SK-N-SH (cell line): Measurements from ENCODE around the gene VGF. TPM values are rescaled to one million over a fixed set of nuclear protein-coding genes. Genes with fewer than 3 reads are reported as not detected.

Experiments used
- CTCF ChIA-PET: fragments of 300-600, 350-600 bp; formaldehyde crosslinking; extraction: SDS; loops from one replicate; lab custom pipeline; 2021; lab: Yijun Ruan, JAX
- POLR2A ChIA-PET: fragments of 350-600 bp; sonication (Branson Sonifier 250); formaldehyde crosslinking; extraction: SDS; loops from one replicate; lab custom pipeline; 2020; ENCODE audit warnings: antibody characterized with exemption, inconsistent platforms; lab: Yijun Ruan, JAX
- DNase-seq: peaks from one replicate; pipeline ENCODE4 v3.0.0; 2012
- H2AFZ ChIP-seq: fragments of 200-600 bp; sonication (generic); 2 replicates; pipeline ENCODE4 v1.8.1; 2016; ENCODE audit warnings: antibody characterized with exemption, mild to moderate bottlenecking, low read depth
- H3F3A ChIP-seq: fragments of 200-600 bp; sonication (generic); replicated peaks from 2 replicates; pipeline ENCODE3; 2016; ENCODE audit warnings: antibody characterized with exemption, mild to moderate bottlenecking; ENCODE audit not compliant: insufficient read depth
- H3K27ac ChIP-seq, 2 experiments: fragments of 200-500 bp in 1 of 2; fragments of 200-600 bp in 1 of 2; sonication (Bioruptor generic) in 1 of 2; sonication (generic), shearing (Covaris generic) in 1 of 2; 2 replicates each; pipeline versions ENCODE4 v1.5.1 to v1.6.1; 2014 to 2016; ENCODE audit warnings: low read depth in 2 of 2, inconsistent platforms in 1 of 2, low read length in 1 of 2, mild to moderate bottlenecking in 1 of 2, mixed read lengths in 1 of 2
- H3K27me3 ChIP-seq: fragments of 200-600 bp; sonication (generic), shearing (Covaris generic); 2 replicates; pipeline ENCODE4 v1.6.1; 2016; ENCODE audit warnings: mixed run types; ENCODE audit not compliant: insufficient read depth
- H3K36me3 ChIP-seq, 2 experiments: fragments of 200-500 bp in 1 of 2; fragments of 200-600 bp in 1 of 2; sonication (Bioruptor generic) in 1 of 2; sonication (generic) in 1 of 2; replicated peaks in 1 of 2; 2 replicates each; pipeline versions ENCODE3 to v1.5.1; 2014 to 2016; ENCODE audit warnings: low read length in 1 of 2, mild to moderate bottlenecking in 1 of 2; ENCODE audit not compliant: insufficient read depth in 2 of 2, control insufficient read depth in 1 of 2
- H3K4me1 ChIP-seq, 2 experiments: fragments of 200-500 bp in 1 of 2; fragments of 200-600 bp in 1 of 2; sonication (Bioruptor generic) in 1 of 2; sonication (generic), shearing (Covaris generic) in 1 of 2; 2 replicates each; pipeline versions ENCODE4 v1.5.1 to v1.6.1; 2014 to 2016; ENCODE audit warnings: low read depth in 1 of 2, low read length in 1 of 2, mixed run types in 1 of 2; ENCODE audit not compliant: insufficient read depth in 2 of 2, control insufficient read depth in 1 of 2
- H3K4me2 ChIP-seq: fragments of 200-600 bp; sonication (generic), shearing (Covaris generic); 2 replicates; pipeline ENCODE4 v1.6.1; 2017; ENCODE audit warnings: mixed run types
- H3K4me3 ChIP-seq, 2 experiments: fragments of 200-500 bp in 1 of 2; fragments of 200-600 bp in 1 of 2; sonication (Bioruptor generic) in 1 of 2; sonication (generic), shearing (Covaris generic) in 1 of 2; 2 replicates each; pipeline versions ENCODE4 v1.5.1 to v1.8.1; 2014 to 2016; ENCODE audit warnings: low read depth in 2 of 2, inconsistent platforms in 1 of 2, low read length in 1 of 2, mild to moderate bottlenecking in 1 of 2, mixed read lengths in 1 of 2, moderate library complexity in 1 of 2
- H3K79me2 ChIP-seq: fragments of 200-600 bp; sonication (generic); 2 replicates; pipeline ENCODE4 v1.8.1; 2017; ENCODE audit warnings: mild to moderate bottlenecking; ENCODE audit not compliant: insufficient read depth
- H3K9ac ChIP-seq: fragments of 200-600 bp; sonication (generic); 2 replicates; pipeline ENCODE4 v1.6.1; 2017; ENCODE audit warnings: mixed run types
- H3K9me2 ChIP-seq: fragments of 200-600 bp; sonication (generic); 2 replicates; pipeline ENCODE4 v1.6.1; 2017; ENCODE audit warnings: mixed run types
- H3K9me3 ChIP-seq: fragments of 200-600 bp; sonication (generic); 2 replicates; pipeline ENCODE4 v1.6.1; 2017; ENCODE audit warnings: mixed run types, mild to moderate bottlenecking, moderate library complexity
- H4K20me1 ChIP-seq: fragments of 200-600 bp; sonication (generic); 2 replicates; pipeline ENCODE4 v1.6.1; 2017; ENCODE audit warnings: mild to moderate bottlenecking, mixed run types; ENCODE audit not compliant: insufficient read depth
- ELF1 ChIP-seq: IDR thresholded peaks from 2 replicates; pipeline ENCODE4 v1.4.0; 2012
- FOXJ3 ChIP-seq: sonication (generic); formaldehyde crosslinking; IDR thresholded peaks from 2 replicates; pipeline ENCODE4 v1.5.1; 2020; ENCODE audit warnings: mild to moderate bottlenecking, missing genetic modification reagents
- GABPA ChIP-seq: IDR thresholded peaks from 2 replicates; pipeline ENCODE4 v1.4.0; 2012; ENCODE audit warnings: low read depth, mild to moderate bottlenecking
- GATA2 ChIP-seq: sonication (generic); formaldehyde crosslinking; IDR thresholded peaks from 2 replicates; pipeline ENCODE4 v1.5.0; 2020; ENCODE audit warnings: mild to moderate bottlenecking, missing genetic modification reagents
- JUND ChIP-seq: IDR thresholded peaks from 2 replicates; pipeline ENCODE4 v1.4.0; 2012
- MEF2A ChIP-seq: IDR thresholded peaks from 2 replicates; pipeline ENCODE4 v1.4.0; 2012; ENCODE audit warnings: low read depth, borderline replicate concordance
- NFIC ChIP-seq: IDR thresholded peaks from 2 replicates; pipeline ENCODE4 v1.4.0; 2012; ENCODE audit warnings: borderline replicate concordance
- NRF1 ChIP-seq: IDR thresholded peaks from 2 replicates; pipeline ENCODE4 v1.6.1; 2012; ENCODE audit warnings: low read depth, mild to moderate bottlenecking, low read length
- POLR2AphosphoS5 ChIP-seq: IDR thresholded peaks from 2 replicates; pipeline ENCODE4 v1.6.1; 2012; ENCODE audit warnings: low read depth, low read length
- RCOR1 ChIP-seq: fragments of 150-350 bp; IDR thresholded peaks from 2 replicates; pipeline ENCODE4 v1.6.1; 2017; ENCODE audit warnings: antibody characterized with exemption, low read length
- RFX5 ChIP-seq: IDR thresholded peaks from 2 replicates; pipeline ENCODE4 v1.6.1; 2012; ENCODE audit warnings: mild to moderate bottlenecking, improper control_type of control experiment, low read length
- RXRA ChIP-seq: IDR thresholded peaks from 2 replicates; pipeline ENCODE4 v1.4.0; 2012; ENCODE audit warnings: low read depth, mild to moderate bottlenecking, borderline replicate concordance
- SIN3A ChIP-seq: IDR thresholded peaks from 2 replicates; pipeline ENCODE4 v1.6.1; 2012; ENCODE audit warnings: low read depth, mild to moderate bottlenecking, low read length, moderate library complexity, borderline replicate concordance
- SMC3 ChIP-seq: IDR thresholded peaks from 2 replicates; pipeline ENCODE4 v1.6.1; 2012; ENCODE audit warnings: low read depth, low read length, improper control_type of control experiment
- TAF1 ChIP-seq: IDR thresholded peaks from 2 replicates; pipeline ENCODE4 v1.6.1; 2012; ENCODE audit warnings: low read depth, mild to moderate bottlenecking, low read length, moderate library complexity, borderline replicate concordance
- TCF12 ChIP-seq: IDR thresholded peaks from 2 replicates; pipeline ENCODE4 v1.4.0; 2012
- YY1 ChIP-seq: IDR thresholded peaks from 2 replicates; pipeline ENCODE4 v1.4.0; 2012; ENCODE audit warnings: low read depth, mild to moderate bottlenecking
- WGBS: methylation state at CpG from one replicate; pipeline ENCODE4 v1.1.6; 2017; ENCODE audit warnings: low lambda C conversion rate; 5-methylcytosine and 5-hydroxymethylcytosine counted together
- polyA plus RNA-seq, 3 experiments: library from polyadenylated mRNA; depleted of rRNA; stranded (reverse); fragments of >200 nt; gene quantifications; 2 replicates each; pipeline ENCODE4 v1.2.3, GENCODE V29; 2012
- TF ChIP-seq, protein P1 (sequence below): IDR thresholded peaks from 2 replicates; pipeline ENCODE4 v1.6.1; 2012; ENCODE audit warnings: mild to moderate bottlenecking, low read depth, low read length, moderate library complexity
- TF ChIP-seq, protein P2 (sequence below): fragments of 150-350 bp; IDR thresholded peaks from 2 replicates; pipeline ENCODE4 v1.6.1; 2016; ENCODE audit warnings: mild to moderate bottlenecking, low read depth, low read length
- TF ChIP-seq, protein P3 (sequence below): IDR thresholded peaks from 2 replicates; pipeline ENCODE4 v1.4.0; 2012; ENCODE audit warnings: low read depth, borderline replicate concordance
- TF ChIP-seq, protein P4 (sequence below): fragments of 200-600 bp; sonication (generic); IDR thresholded peaks from 2 replicates; pipeline ENCODE4 v1.6.1; 2017; ENCODE audit warnings: antibody characterized with exemption, mild to moderate bottlenecking, moderate library complexity
- TF ChIP-seq, protein P5 (sequence below): fragments of 150-350 bp; IDR thresholded peaks from 2 replicates; pipeline ENCODE4 v1.6.1; 2017; ENCODE audit warnings: antibody characterized with exemption, low read length, low read depth, borderline replicate concordance
- TF ChIP-seq, protein P6 (sequence below): IDR thresholded peaks from 2 replicates; pipeline ENCODE4 v1.4.0; 2012; ENCODE audit warnings: low read depth, borderline replicate concordance

Gene VGF
- polyA plus RNA-seq, 1 of the 3 experiments (the other 2 are of a cell fraction), result 54.3 TPM

DNA sequence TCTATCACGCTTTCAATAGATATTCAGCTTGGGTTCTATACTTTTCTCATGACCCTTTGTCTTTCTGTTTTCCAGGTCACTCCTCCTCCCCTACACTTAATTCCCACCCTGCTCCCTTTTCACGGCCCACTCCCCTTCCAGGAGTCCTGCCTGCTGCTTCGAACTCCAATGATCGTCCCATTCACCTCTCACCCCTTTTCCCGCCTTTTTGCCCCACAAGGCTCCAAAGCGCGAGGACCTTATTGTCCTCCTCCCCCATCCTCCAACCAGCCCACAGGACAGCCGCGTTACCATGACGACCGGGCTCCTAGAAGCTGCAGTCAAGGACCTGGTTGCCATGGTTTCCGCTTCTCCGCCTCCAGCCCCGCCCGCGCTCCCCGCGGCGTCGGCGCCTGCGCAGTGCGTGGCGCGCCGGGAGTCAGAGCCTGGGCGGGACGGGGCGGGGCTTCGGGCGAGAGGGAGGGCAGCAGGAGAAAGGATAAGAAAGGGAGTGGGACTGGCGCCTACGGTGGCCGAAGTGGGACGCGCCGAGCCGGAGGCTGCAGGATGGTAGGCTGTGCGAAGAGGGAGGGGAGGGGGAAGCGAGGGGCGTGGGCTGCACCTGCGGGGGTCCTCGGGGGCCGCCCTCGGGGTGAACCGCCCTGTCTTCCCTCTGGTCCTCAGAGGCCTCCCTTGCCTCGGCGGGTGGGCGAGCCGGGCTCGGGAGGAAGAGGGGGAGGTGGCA is 11.2 kb downstream of the VGF start, which contains the start of gene AP1S1:
Gene AP1S1, plus strand, starts transcription at position 508 of the 724 bp plus-strand sequence. Its CDS starts 39 bp downstream, at position 547.
- peak; percentile 100 for DNase-seq
- peak within 1 kb of the TSS; percentile 99 for H3K4me2 ChIP-seq
- ChIA-PET POLR2A (interaction anchor here (1.0 to 2.7 kb wide), 2 partner anchors 9 to 11 kb away, joined by 5 to 17 read pairs; partner anchors contain the start of gene VGF), CTCF (interaction anchor here (0.6 to 7.9 kb wide), 10 partner anchors 10 to 1104 kb away, joined by 3 to 116 read pairs (median 4); partner anchors contain the start of genes PLOD3 and ZNHIT1)
- WGBS, result 4% methylated on average over 47 of the region's 51 CpGs
- peaks cover 30% of the 10 kb centered on the region for H3K79me2 ChIP-seq
- H3K4me1 ChIP-seq, result peaks cover 7 to 15% of the 10 kb centered on the region in 2 experiments; a peak in 2 of 4 replicates
- H3K9me2 ChIP-seq, result no peaks in the 10 kb centered on the region
- no peaks in the 10 kb centered on the region for H3K27me3 ChIP-seq
- peak within 1 kb of the TSS; percentile 90 for H3K9ac ChIP-seq
- peaks cover 17% of the 10 kb centered on the region for H3F3A ChIP-seq
- H3K9me3 ChIP-seq, result no peaks in the 10 kb centered on the region
- H3K36me3 ChIP-seq, result peaks cover 22 to 23% of the 10 kb centered on the region in 2 experiments
- peak within 1 kb of the TSS; percentile 65 to 88 for H3K4me3 ChIP-seq
- no peaks in the 10 kb centered on the region for H4K20me1 ChIP-seq
- H3K27ac ChIP-seq, result peak within 1 kb of the TSS; percentile 38 to 84
- H2AFZ ChIP-seq, result peak within 1 kb of the TSS; percentile 74
- TF ChIP-seq YY1 (no peak), NFIC (no peak), RFX5 (peak; percentile 89), NRF1 (peak; percentile 89), RCOR1 (no peak), JUND (no peak), TCF12 (no peak), GABPA (no peak), FOXJ3 (no peak), GATA2 (no peak), SIN3A (no peak; the same call in 1 of the 2 replicates), ELF1 (no peak), RXRA (no peak), POLR2AphosphoS5 (peak; percentile 70; the same call in 1 of the 2 replicates), MEF2A (no peak), TAF1 (peak; percentile 64), SMC3 (no peak)
- TF ChIP-seq, protein P1, sequence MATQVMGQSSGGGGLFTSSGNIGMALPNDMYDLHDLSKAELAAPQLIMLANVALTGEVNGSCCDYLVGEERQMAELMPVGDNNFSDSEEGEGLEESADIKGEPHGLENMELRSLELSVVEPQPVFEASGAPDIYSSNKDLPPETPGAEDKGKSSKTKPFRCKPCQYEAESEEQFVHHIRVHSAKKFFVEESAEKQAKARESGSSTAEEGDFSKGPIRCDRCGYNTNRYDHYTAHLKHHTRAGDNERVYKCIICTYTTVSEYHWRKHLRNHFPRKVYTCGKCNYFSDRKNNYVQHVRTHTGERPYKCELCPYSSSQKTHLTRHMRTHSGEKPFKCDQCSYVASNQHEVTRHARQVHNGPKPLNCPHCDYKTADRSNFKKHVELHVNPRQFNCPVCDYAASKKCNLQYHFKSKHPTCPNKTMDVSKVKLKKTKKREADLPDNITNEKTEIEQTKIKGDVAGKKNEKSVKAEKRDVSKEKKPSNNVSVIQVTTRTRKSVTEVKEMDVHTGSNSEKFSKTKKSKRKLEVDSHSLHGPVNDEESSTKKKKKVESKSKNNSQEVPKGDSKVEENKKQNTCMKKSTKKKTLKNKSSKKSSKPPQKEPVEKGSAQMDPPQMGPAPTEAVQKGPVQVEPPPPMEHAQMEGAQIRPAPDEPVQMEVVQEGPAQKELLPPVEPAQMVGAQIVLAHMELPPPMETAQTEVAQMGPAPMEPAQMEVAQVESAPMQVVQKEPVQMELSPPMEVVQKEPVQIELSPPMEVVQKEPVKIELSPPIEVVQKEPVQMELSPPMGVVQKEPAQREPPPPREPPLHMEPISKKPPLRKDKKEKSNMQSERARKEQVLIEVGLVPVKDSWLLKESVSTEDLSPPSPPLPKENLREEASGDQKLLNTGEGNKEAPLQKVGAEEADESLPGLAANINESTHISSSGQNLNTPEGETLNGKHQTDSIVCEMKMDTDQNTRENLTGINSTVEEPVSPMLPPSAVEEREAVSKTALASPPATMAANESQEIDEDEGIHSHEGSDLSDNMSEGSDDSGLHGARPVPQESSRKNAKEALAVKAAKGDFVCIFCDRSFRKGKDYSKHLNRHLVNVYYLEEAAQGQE, result 0 out of 2 replicates have a peak, but pooled peaks have one; percentile 39
- TF ChIP-seq, protein P2, sequence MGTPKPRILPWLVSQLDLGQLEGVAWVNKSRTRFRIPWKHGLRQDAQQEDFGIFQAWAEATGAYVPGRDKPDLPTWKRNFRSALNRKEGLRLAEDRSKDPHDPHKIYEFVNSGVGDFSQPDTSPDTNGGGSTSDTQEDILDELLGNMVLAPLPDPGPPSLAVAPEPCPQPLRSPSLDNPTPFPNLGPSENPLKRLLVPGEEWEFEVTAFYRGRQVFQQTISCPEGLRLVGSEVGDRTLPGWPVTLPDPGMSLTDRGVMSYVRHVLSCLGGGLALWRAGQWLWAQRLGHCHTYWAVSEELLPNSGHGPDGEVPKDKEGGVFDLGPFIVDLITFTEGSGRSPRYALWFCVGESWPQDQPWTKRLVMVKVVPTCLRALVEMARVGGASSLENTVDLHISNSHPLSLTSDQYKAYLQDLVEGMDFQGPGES, result no peak
- TF ChIP-seq, protein P3, sequence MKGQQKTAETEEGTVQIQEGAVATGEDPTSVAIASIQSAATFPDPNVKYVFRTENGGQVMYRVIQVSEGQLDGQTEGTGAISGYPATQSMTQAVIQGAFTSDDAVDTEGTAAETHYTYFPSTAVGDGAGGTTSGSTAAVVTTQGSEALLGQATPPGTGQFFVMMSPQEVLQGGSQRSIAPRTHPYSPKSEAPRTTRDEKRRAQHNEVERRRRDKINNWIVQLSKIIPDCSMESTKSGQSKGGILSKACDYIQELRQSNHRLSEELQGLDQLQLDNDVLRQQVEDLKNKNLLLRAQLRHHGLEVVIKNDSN, result no peak
- TF ChIP-seq, protein P4, sequence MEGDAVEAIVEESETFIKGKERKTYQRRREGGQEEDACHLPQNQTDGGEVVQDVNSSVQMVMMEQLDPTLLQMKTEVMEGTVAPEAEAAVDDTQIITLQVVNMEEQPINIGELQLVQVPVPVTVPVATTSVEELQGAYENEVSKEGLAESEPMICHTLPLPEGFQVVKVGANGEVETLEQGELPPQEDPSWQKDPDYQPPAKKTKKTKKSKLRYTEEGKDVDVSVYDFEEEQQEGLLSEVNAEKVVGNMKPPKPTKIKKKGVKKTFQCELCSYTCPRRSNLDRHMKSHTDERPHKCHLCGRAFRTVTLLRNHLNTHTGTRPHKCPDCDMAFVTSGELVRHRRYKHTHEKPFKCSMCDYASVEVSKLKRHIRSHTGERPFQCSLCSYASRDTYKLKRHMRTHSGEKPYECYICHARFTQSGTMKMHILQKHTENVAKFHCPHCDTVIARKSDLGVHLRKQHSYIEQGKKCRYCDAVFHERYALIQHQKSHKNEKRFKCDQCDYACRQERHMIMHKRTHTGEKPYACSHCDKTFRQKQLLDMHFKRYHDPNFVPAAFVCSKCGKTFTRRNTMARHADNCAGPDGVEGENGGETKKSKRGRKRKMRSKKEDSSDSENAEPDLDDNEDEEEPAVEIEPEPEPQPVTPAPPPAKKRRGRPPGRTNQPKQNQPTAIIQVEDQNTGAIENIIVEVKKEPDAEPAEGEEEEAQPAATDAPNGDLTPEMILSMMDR, result no peak
- TF ChIP-seq, protein P5, sequence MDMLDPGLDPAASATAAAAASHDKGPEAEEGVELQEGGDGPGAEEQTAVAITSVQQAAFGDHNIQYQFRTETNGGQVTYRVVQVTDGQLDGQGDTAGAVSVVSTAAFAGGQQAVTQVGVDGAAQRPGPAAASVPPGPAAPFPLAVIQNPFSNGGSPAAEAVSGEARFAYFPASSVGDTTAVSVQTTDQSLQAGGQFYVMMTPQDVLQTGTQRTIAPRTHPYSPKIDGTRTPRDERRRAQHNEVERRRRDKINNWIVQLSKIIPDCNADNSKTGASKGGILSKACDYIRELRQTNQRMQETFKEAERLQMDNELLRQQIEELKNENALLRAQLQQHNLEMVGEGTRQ, result no peak
- TF ChIP-seq, protein P6, sequence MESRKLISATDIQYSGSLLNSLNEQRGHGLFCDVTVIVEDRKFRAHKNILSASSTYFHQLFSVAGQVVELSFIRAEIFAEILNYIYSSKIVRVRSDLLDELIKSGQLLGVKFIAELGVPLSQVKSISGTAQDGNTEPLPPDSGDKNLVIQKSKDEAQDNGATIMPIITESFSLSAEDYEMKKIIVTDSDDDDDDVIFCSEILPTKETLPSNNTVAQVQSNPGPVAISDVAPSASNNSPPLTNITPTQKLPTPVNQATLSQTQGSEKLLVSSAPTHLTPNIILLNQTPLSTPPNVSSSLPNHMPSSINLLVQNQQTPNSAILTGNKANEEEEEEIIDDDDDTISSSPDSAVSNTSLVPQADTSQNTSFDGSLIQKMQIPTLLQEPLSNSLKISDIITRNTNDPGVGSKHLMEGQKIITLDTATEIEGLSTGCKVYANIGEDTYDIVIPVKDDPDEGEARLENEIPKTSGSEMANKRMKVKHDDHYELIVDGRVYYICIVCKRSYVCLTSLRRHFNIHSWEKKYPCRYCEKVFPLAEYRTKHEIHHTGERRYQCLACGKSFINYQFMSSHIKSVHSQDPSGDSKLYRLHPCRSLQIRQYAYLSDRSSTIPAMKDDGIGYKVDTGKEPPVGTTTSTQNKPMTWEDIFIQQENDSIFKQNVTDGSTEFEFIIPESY, result no peak
